Upper lobe of left lung (tissue), 6 donors: ENCODE measurements around the gene DSTYK. TPM values are rescaled to one million over a fixed set of nuclear protein-coding genes. Genes with fewer than 3 reads are reported as not detected.

ENCODE experiments used
- ATAC-seq, 2 donors: fragments of 200-7000 bp; cut with Tn5 transposase; one replicate each; pipeline ENCODE4 v1.9.1; 2022; ENCODE audit warnings: mild to moderate bottlenecking in 2 of 2, moderate library complexity in 2 of 2; ENCODE audit not compliant: low FRiP score in 2 of 2
- DNase-seq, 2 donors: peaks; one replicate each; pipeline ENCODE4 v3.0.0-alpha.2; 2019 to 2020
- H3K27ac ChIP-seq, 4 donors: fragments of 200-600 bp; sonication (generic); one replicate each; pipeline ENCODE4 v1.5.1; 2016 to 2019
- H3K27me3 ChIP-seq, 4 donors: fragments of 200-600 bp; sonication (generic); one replicate each; pipeline ENCODE4 v1.5.1; 2017 to 2019
- H3K36me3 ChIP-seq, 4 donors: fragments of 200-600 bp; sonication (generic); one replicate each; pipeline ENCODE4 v1.5.1; 2016 to 2019
- H3K4me1 ChIP-seq, 4 donors: fragments of 200-600 bp; sonication (generic); one replicate each; pipeline ENCODE4 v1.5.1; 2018 to 2019
- H3K4me3 ChIP-seq, 4 donors: fragments of 200-600 bp; sonication (generic); one replicate each; pipeline ENCODE4 v1.5.1; 2017 to 2019; ENCODE audit warnings: mild to moderate bottlenecking in 2 of 4, moderate library complexity in 1 of 4
- H3K9me3 ChIP-seq, 4 donors: fragments of 200-600 bp; sonication (generic); one replicate each; pipeline ENCODE4 v1.5.1; 2018 to 2019
- CTCF ChIP-seq, 6 experiments: fragments of 450-650 bp in 4 of 6; fragments of 200-600 bp in 2 of 6; sonication (generic) in 2 of 6; IDR thresholded peaks; one replicate each; pipeline ENCODE4 v1.5.1; 2016 to 2019; ENCODE audit warnings: antibody characterized with exemption in 6 of 6
- EP300 ChIP-seq, 4 donors: sonication (generic); formaldehyde crosslinking; IDR thresholded peaks; one replicate each; pipeline ENCODE4 v1.5.1; 2017; ENCODE audit warnings: antibody characterized with exemption in 4 of 4, control low read depth in 2 of 4
- POLR2A ChIP-seq, 4 donors: fragments of 450-650 bp; IDR thresholded peaks; one replicate each; pipeline ENCODE4 v1.5.1; 2016 to 2017; ENCODE audit warnings: antibody characterized with exemption in 4 of 4, mild to moderate bottlenecking in 2 of 4
- POLR2AphosphoS5 ChIP-seq, 2 donors: sonication (generic); formaldehyde crosslinking; IDR thresholded peaks; one replicate each; pipeline ENCODE4 v1.5.1; 2017; ENCODE audit warnings: antibody characterized with exemption in 2 of 2
- WGBS, 2 donors: methylation state at CpG; one replicate each; pipeline ENCODE4 v1.1.5; 2017 to 2018; 5-methylcytosine and 5-hydroxymethylcytosine counted together
- total RNA-seq, 6 donors: library from RNA; depleted of rRNA in 4 of 6; stranded (reverse); fragments of >200 nt in 4 of 6; gene quantifications; one replicate each; pipeline versions ENCODE4 v1.1.0 to v1.2.1, GENCODE V29; 2016 to 2021
- donor health status: DM: no; HTN: no; CAD: no; lungs with moderate emphysema.
- donor health status: DM: no; HTN: yes; CAD: no; lungs with severe emphysema.

DSTYK gene
- total RNA-seq, 6 donors from 2014 or later = 8.4 to 15.7 (median 10.6) TPM

- DNase-seq (no peak), ATAC-seq (no peak)
- Histone ChIP-seq H3K4me3 (no peak overlapping the region), H3K4me1 (peaks cover 30 to 37% (median 34%) of the 10 kb centered on the region in 4 donors), H3K27ac (peak overlapping the region in 2 of 4 donors; percentile 59 to 60), H3K36me3 (peaks cover 0 to 4% (median 0%) of the 10 kb centered on the region in 4 donors), H3K27me3 (no peaks in the 10 kb centered on the region), H3K9me3 (no peaks in the 10 kb centered on the region)
- WGBS, 2 donors = 77 to 85% methylated on average over 7 to 10 of the region's 10 CpGs
- TF ChIP-seq POLR2AphosphoS5 (IDR thresholded peaks at IDR 0.05) (no peak), POLR2A (IDR thresholded peaks at IDR 0.05) (no peak), CTCF (IDR thresholded peaks at IDR 0.05) (no peak), EP300 (IDR thresholded peaks at IDR 0.05) (no peak)
These were observed 35.0 kb upstream of the DSTYK start for GRCh38 chr1:205246351-205247119.

- ATAC-seq (no peak), DNase-seq (no peak)
- no peak overlapping the region for H3K27ac ChIP-seq
- H3K27me3 ChIP-seq = no peaks in the 10 kb centered on the region
- H3K4me1 ChIP-seq = peaks cover 30 to 37% (median 35%) of the 10 kb centered on the region in 4 donors
- H3K4me3 ChIP-seq = no peak overlapping the region
- peaks cover 0 to 5% (median 0%) of the 10 kb centered on the region in 4 donors for H3K36me3 ChIP-seq
- no peaks in the 10 kb centered on the region for H3K9me3 ChIP-seq
- TF ChIP-seq POLR2A (IDR thresholded peaks at IDR 0.05) (no peak), POLR2AphosphoS5 (IDR thresholded peaks at IDR 0.05) (no peak), CTCF (IDR thresholded peaks at IDR 0.05) (no peak), EP300 (IDR thresholded peaks at IDR 0.05) (no peak)
- WGBS, 2 donors = 85 to 91% methylated on average over 7 of the region's 7 CpGs
These were observed 33.6 kb upstream of the DSTYK start for GRCh38 chr1:205245096-205245495.

GRCh38 chr1:205244384-205244783 is 32.9 kb upstream of the DSTYK start:
- TF ChIP-seq POLR2AphosphoS5 (IDR thresholded peaks at IDR 0.05) = no peak
- no peak for TF ChIP-seq EP300 (IDR thresholded peaks at IDR 0.05)
- TF ChIP-seq POLR2A (IDR thresholded peaks at IDR 0.05) = no peak
- TF ChIP-seq CTCF (IDR thresholded peaks at IDR 0.05) = no peak
- Histone ChIP-seq H3K36me3 (peaks cover 0 to 5% (median 0%) of the 10 kb centered on the region in 4 donors), H3K4me3 (no peak overlapping the region), H3K4me1 (peaks cover 24 to 36% (median 32%) of the 10 kb centered on the region in 4 donors), H3K27me3 (no peaks in the 10 kb centered on the region), H3K9me3 (no peaks in the 10 kb centered on the region), H3K27ac (no peak overlapping the region)
- ATAC-seq (no peak), DNase-seq (no peak)
- 84 to 87% methylated on average over 4 of the region's 4 CpGs for WGBS, 2 donors

- Histone ChIP-seq H3K4me3 (no peak overlapping the region), H3K27ac (no peak overlapping the region), H3K36me3 (peaks cover 0 to 5% (median 0%) of the 10 kb centered on the region in 4 donors), H3K27me3 (no peaks in the 10 kb centered on the region), H3K9me3 (no peaks in the 10 kb centered on the region), H3K4me1 (peaks cover 16 to 32% (median 25%) of the 10 kb centered on the region in 4 donors)
- no peak for ATAC-seq
- WGBS, 2 donors = 83 to 86% methylated on average over 8 of the region's 8 CpGs
- TF ChIP-seq EP300 (IDR thresholded peaks at IDR 0.05) = no peak
- no peak for TF ChIP-seq POLR2AphosphoS5 (IDR thresholded peaks at IDR 0.05)
- TF ChIP-seq POLR2A (IDR thresholded peaks at IDR 0.05) = no peak
- no peak for DNase-seq
These were observed 32.1 kb upstream of the DSTYK start for GRCh38 chr1:205243350-205244191.
